GM19351 (cell line): ENCODE results near the gene PRSS56.
"Not testable (repeated sequence)": the region's sequence is repeated elsewhere in the genome, so short reads cannot be mapped to it uniquely, and the experiment has no call there.

Source experiments
- ATAC-seq: cut with Tn5 transposase; IDR thresholded peaks from one replicate; pipeline ENCODE4 v1.9.1; 2021; ENCODE audit warnings: mild to moderate bottlenecking, moderate library complexity; ENCODE audit not compliant: unreplicated experiment

Gene PRSS56

GRCh38 chr2:232568161-232568560 is 48.0 kb downstream of the PRSS56 start:
- ATAC-seq, result no peak

- ATAC-seq, result no peak
Measured at GRCh38 chr2:232569541-232569940, 49.4 kb downstream of the PRSS56 start.

GRCh38 chr2:232570481-232570880 is 50.3 kb downstream of the PRSS56 start:
- ATAC-seq, result not testable (repeated sequence)

GRCh38 chr2:232571026-232571474 is 50.9 kb downstream of the PRSS56 start:
- ATAC-seq, result no peak

- no peak for ATAC-seq
Measured at GRCh38 chr2:232573042-232573441, 52.9 kb downstream of the PRSS56 start.

- no peak for ATAC-seq
Measured at GRCh38 chr2:232573771-232574435, 53.7 kb downstream of the PRSS56 start.

- ATAC-seq, result no peak
Measured at GRCh38 chr2:232574674-232575403, 54.7 kb downstream of the PRSS56 start.
